NOMO-1 treated with dmso at 0.1 percent for 144 hours (cell line): ENCODE results near the gene ASB18.

Experiments used
- DNase-seq: peaks from one replicate; lab custom pipeline; 2025; ENCODE audit not compliant: unreplicated experiment; lab: John Stamatoyannopoulos, UW

Gene ASB18

DNA sequence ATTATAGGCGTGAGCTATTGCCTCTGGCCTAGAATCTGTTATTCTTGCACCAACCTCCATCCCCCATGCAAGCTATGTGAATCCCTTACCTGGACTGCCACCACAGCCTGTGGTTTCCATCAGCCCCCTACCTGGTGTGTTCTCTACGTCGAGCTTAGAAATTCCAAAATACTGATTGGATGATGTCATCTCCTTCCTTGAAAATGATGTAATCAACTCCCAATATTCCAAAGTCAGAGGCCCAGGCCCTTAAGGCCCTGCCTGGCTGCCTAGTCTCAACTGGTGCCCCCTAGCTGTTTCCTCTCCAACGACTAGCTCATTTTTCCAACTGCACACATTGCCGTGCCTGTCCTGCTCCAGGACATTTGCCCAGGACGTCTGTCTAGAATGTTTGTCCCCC is 54.7 kb downstream of the ASB18 start:
- no peak for DNase-seq

DNA sequence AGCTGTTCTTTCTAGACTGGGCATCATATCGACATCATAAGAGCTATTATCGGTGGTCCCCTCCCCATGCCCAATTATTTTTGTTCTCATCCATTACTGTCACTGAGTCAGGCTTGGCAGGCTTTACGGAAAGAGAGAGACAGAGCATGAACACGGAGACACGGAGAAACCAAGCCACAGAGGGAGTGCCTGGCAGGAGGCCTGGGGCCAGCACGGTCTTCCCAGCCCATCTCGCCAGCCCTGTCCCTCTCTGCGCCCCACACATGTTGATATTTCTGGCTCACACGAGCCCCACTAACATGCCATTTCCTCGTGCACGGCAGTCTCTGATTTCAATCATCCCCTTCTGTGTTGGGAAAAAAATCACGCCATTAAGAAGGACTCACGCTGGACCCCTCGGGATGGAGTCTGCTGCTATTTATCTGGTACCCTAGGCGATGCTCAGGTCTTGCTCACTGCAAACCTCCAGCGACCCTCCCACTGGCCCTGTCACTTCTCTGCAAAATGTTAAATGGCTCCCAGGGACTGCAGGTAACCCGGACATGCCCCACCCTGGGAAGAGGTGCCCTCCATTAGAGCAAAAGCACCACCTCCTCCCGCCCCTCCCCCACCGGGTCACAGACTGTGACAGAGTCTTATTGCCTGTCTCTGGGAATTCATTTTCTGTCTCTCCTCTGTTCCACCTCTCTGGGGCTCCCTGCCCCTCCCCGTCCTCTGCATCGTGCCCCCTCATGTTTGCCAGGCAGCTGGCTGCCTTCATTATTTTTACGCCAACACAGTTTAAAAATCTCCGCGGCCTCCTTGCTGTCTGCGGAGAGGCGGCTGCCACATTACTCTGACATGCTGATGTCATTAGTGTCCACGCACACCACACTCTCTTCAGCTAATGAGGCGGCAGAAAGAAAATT is 55.9 kb downstream of the ASB18 start:
- no peak for DNase-seq

DNA sequence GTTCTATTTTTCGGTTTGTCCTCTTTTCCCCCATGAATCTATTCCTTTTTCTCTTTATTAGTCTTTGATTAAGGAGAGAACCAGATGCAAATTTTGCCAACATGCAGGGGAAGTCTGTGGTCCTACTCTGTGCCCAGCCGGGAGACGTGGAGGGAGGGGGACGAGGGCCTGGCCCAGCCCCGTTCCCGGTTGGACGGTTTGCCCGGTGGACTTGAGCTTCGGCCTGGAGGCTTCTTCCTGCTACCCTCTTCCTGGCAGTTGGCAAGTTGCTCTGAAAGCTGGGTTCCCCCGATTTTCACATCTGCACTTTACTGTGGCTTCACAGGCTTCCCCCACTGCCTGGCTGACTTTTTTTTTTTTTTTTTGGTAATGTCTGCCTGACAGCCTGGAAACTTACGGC is 56.7 kb downstream of the ASB18 start:
- no peak for DNase-seq

DNA sequence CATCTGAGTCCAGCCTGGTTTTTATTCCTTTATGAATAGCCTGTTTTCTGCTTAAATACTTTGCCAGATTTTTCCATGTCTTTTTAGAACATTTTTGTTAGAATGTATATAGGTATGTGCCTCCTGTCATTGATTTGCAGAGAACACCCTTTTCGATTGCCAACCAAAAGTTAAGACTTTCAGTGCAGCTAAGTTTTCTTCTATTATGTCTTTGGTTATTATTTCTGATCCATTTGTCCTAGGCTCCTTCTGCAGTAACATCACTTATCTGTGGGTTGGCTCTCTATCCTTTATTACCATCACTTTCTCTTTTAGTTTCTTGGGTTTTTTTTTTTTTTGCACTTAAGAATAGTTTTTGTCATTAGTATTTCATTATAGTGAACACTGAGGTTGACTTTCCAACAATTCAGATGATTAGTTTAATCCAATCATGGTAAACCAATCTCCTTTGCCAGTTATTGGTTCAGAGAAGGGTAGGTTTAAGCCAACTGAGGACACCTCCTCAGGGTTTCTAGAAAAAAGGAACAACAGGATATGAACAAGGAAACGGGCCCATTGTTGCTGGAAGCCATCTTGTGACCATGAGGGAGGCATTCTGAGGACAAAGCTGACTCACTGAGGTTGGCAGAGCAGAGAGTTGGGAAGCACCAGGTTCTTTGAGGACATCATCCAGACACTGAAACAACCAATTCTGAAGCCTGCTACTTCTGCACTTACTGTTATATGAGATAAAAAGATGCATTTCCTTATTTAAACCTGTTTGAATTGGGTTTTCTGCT is 58.1 kb downstream of the ASB18 start:
- no peak for DNase-seq

DNA sequence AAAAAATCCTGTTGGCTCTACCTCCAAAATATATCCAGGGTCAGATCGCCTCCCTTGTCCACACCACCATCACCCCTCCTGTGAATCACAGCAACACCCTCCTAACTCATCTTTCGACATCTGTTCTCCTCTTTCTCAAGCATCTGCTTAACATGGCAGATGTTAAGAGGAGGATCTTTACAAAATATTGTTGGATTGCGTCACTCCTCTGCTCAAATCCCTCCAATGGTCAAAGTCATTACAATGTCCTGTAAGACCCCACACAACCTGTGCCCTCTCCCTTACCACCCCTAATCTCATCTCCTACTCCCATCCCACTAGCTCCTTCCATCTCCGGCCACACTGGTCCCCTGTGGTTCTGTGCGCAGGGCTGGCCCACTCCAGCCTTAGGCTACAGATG is 59.3 kb downstream of the ASB18 start:
- no peak for DNase-seq

DNA sequence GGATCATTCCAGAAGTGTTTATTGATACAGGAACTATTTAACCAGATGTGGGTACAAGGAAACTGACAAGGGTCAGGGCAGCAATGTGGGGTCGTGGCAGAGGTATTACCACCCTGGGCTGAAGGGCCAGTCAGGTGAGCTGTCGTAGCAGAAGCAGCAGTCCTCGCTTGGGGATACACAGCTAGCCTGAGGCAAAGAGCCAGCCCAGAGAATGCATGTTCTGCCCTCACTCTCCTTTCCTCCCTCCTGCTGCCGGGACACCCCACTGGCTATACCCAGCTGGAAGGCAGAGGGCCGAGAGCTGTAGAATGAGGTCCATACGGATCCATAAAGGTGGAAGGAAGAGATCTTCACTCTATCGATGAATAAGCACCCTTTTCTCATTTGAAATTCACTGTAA is 63.8 kb downstream of the ASB18 start:
- no peak for DNase-seq

DNA sequence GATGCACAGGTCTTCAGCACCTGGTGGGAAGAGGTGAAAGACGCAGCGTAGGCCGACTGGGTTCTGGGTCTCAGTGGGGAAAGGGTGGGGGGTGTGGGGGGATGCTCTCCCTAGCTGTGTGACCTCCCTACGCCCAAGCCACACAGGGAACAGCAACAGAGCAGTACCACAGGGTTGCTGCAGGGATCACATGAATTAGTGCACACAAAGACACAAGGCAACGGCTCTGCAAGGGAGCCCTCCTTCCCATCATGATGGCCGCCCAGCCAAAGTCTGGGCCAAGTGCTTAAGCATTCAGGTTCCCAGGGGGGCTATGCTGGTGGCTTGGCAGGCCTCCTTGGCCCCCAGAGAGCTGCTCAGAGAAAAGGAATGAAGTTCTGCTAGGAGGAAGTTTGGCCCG is 67.8 kb downstream of the ASB18 start:
- DNase-seq = no peak

DNA sequence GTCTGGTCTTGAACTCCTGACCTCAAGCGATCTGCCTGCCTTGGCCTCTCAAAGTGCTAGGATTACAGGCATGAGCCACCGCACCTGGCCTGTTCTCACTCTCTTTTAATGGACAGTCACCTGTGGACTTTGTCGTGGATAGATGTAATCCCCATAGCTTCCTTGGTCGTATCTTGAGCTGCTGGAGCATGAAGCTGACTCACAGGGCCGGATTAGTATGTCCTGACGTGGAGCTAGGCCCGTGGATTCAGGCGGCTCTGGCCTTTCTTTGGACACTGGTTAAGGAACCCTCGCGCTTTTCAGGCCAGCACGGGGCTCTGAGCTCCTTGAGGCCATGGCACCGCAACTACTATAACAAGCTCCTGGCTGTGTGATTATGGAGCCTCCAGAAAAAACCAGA is 68.5 kb downstream of the ASB18 start:
- DNase-seq = no peak

DNA sequence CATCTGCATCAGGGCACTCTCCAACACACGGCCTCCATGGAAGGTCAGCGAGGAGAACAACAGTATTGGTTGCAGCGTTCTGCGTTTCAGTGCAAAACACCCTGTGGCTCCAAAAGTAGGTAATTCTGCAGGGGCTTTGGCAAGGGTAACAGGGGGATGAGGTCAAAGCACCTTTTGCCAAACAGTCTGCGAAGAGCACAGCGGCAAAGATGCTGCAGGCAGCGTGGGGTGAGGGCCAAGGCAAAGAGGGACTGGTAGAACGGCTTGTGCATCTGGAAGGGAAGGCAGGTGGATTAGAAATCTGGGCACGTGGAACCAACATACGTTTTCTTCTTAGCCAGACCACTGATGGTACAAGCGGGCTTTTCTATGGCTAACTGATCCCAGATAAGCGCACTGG is 69.4 kb downstream of the ASB18 start:
- no peak for DNase-seq

DNA sequence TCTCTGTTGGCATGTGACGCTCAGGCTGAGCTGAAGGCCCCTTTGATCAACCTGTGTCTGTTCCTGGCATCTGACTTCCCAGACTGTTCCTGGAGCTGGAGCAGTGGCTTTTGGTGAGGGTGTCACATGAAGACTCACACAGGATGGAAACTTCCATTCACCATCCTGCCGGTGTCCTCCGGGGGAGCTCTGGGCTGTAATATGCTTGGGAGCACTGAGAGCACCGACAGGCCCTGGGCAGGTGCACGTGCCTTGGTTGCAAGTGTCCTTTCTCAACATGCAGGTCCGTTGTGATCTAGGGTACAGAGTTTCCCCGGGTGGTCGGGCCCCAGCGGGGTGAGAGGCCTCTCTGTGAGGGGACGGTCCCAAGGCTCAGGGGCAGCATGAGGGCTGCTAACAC is 71.2 kb downstream of the ASB18 start:
- no peak for DNase-seq

DNA sequence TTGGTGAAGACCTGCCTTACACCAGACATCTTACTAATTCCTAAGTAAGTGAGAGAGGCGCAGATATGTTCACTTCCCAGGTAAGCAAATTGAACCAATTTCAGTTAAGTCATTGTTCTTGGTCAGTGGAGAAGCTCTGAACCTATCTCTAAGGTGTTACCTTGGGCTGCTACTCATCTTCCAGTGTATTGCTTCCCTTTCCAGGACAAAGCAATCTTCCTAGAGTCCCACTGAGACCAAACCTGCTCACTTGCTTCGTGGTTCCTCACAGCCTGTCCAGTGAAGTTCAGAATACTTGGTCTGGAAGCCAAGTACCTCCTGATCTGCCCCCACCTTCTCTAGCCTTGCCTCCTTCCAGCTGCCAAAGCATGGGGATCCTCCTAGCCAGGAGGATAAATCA is 73.5 kb downstream of the ASB18 start:
- DNase-seq = no peak

DNA sequence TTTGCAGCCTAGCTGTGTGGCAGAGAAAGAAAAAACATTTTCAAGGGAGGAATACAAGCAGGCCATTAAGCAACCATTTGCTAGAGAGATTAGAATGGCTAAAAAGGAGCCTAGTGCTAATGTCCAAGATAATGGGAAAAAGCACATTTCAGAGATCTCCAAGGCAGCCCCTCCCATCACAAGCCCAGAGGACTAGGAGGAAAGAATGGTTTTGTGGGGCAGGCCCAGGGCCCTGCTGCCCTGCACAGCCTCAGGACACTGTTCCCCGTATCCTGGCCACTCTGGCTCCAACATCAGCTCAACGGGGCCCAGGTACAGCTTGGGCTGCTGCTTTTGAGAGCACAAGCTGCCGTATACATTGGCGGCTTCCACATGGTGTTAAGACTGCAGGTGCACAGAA is 79.5 kb downstream of the ASB18 start:
- DNase-seq = no peak

DNA sequence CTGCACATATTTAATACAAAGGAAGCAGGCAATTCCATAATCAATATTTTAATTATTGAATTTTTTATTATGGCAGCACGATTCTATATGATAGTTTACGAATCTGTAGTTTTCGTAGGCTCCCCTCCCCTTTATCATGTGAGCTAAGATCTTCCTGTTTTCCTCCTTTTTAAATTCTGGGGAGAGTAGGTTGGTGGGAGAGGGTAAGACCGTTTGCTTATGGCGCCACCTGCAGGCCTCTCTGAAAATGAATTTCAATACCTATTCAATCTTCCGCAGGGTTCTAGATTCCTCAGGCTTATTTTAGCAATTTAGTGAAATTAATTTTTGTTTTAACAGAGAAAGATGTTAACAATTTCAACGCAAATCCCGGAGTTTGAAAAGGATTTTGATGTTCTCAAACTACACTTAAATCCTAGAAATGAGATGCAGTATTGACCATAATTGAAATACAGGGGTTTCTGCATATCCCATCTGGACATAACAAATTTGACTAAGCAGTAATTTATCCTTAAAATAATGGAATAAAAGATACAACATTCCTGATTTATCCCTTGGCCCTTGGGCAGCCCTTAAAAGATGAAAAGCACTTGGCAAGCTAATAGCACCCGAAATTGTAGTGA is 83.3 kb downstream of the ASB18 start:
- DNase-seq = peak; percentile 1

DNA sequence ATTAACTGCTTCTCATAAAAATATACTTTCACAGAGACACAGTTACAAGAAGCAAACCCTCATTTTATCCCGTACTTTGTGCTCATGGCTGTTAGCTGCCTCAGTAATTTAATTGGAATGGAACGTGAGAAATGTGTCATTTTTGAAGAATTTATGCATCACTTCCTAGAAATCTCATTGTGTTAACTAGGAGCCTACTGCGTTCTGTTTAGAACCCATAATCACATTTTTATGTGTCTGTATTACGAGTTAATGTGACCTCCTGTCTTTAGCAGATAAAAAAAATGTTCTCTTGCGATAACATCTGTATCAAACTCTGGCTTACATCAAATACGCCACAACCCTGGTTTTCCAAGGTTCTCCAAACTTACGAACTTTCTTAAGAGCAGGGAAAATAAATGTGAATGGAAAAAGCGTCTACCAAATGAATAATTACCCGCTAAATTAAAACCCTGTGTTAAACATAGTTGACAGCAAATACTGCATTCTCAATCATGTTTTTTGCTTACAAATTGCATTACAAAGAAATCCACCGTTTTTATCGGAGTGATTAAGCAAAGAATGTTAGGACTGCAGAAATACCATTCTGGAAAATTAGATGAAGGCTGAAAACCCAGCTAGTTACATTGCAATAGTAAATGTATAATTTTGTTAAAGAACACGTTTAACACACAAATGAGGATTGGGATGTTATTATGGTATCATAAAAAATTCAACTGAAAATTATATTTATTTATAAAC is 84.0 kb downstream of the ASB18 start:
- DNase-seq = no peak

DNA sequence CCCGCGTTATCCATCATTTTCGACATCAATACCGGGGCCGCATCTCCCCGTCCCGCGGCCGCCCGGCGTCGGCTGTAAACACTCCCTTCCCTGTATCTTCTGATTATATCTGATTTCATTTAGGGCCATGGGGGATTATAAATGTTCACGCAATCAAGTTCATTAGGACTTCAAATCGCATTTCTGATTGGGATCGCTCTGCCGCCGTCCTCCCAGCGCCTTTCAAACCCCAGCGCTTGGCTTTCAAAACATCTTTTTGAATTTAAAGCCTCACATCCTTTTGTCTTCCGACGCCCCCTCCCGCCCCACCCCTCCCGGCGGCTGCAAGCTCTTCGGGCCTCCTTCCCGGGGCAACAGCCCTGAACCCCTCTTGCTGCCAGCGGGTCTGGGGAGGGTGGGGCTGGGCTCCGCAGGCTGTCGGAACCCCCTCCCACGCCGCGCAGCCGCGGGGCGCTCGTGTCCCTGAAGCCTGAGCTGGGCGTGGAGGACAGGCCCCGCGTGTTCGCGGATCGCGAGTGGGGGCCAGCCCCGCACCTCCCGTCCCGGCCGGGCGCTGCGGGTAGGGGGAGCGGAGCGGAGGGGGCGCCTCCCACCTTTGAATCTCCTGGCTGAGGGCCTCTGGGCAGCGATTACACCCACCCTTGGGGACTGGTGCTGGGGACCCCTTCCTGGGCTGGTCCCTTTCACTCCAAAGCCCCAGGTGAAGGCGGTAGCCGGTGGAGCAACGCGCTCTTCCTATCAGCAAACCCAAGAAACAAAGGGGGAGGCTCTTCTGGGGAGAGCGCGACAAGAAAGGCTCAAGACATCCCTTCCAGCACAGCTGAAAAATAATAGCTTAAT is 84.8 kb downstream of the ASB18 start:
- DNase-seq = no peak

DNA sequence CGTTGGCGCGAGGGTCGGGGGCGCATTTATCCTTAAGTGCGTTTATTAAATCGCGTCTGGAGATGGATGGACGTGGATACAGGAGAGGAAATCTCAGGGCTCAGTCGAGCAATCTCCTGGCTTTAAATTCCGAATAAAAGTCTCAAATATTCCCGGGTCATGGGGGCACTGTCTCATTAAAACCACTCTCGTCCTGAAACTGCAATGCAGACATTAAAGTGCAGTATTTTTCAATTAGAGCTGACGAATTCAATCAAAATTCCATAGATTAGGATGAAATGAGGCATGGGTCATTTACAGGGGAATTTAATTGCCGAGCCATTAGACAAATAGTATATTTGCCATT is 85.3 kb downstream of the ASB18 start:
- DNase-seq = no peak

DNA sequence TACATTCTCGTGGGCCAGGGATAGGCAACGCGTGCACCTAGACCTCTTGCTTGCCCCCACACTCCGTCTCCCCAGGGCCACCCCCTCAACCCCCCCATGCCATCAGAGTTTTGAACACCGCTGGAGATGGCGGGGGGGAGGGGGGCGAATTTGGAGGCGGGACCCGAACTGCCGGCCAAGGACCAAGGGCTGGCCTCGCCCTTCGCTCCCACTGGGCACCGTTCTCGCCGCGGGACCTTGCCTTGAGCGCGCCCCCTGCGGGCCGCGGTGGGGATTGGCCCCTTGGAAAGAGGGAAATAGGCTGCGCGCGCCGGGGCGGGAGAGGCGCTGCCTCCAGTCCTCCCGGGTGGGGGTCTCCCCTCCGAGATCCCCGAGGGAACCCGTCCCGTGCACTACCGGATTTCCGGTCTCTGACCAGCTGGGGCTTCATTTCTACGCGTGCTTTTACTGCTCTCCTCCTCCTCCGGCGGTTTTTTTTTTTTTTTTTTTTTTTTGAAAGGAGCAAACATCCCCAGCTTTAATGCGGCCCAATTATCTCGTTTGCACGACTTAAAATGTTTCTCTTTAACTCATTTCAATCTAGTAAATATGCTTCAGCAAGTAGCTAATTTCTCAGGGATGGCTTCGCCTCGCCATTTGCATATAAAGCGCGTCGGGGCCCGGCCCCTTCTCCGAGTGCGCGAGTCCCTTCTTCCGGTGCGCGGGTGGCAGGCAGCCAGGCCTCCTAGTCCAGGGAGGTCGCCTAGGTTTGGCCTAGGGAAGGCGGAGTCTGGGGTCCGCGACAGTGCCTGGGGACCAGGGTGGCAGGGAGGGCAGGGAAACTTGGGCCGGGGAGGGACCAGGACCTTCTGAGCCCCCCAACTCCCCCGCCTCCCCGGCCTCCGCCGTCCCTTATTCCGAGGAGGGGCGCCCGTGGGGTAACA is 86.0 kb downstream of the ASB18 start:
- DNase-seq = no peak

DNA sequence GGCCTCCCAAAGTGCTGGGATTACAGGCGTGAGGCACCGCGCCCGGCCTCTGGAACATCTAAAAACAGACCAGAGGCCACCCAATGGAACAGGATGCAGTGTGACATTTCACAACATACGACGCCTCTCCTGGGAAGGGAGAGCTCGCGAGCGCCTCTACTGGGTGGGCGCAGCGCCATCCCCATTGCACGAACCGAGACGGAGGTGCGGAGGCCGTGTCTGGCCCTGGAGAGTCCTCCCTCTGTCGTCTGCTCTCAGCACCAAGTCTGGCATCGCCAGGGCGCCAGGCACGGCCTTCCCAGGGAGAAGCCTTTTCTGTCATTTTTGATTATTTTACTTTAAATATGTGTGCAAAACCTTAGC is 86.6 kb downstream of the ASB18 start:
- no peak for DNase-seq

DNA sequence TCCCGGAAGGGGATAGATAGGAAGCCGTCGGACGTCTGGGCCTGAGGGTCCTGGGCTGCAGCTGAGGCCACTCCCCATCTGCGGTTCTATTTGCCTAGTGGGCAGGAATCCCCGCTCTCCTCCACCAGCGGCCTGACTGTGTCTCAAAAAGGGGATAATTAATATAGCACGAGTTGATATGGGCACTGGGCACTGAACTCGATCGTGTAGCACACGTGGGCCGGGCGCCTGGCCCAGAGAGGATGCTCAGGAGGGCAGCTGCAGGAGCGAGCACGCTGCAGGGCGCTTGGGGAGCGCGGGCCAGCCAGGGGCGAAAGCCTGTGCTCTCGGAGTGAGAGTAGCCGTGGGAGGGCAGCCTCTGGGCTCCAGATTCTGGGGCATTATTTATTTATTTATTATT is 87.3 kb downstream of the ASB18 start:
- no peak for DNase-seq

DNA sequence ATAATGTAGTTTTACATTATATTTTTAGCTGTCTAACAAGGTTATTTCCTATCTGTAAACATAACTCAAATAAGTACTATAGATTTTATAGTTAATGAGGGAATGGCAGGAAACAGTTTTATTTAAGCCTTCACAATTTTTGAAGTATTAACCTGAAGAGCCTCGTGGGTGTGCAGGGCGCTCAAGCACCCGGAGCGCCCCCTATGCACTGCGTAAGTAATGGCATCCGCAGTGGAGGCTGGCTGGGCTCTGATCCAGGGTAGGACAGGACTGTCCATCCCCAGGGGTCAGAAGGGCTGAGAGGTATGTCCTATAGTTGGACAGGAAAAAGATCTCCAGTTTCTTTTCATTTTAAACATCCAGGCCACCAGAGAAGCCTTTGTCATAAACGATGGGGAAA is 87.8 kb downstream of the ASB18 start:
- DNase-seq = peak; percentile 0
